GM19397 (cell line): ENCODE results near the gene USH2A.

ENCODE experiments used
- ATAC-seq: cut with Tn5 transposase; IDR thresholded peaks from one replicate; pipeline ENCODE4 v1.9.1; 2021; ENCODE audit warnings: mild to moderate bottlenecking, moderate library complexity; ENCODE audit not compliant: unreplicated experiment

Gene USH2A, protein sequence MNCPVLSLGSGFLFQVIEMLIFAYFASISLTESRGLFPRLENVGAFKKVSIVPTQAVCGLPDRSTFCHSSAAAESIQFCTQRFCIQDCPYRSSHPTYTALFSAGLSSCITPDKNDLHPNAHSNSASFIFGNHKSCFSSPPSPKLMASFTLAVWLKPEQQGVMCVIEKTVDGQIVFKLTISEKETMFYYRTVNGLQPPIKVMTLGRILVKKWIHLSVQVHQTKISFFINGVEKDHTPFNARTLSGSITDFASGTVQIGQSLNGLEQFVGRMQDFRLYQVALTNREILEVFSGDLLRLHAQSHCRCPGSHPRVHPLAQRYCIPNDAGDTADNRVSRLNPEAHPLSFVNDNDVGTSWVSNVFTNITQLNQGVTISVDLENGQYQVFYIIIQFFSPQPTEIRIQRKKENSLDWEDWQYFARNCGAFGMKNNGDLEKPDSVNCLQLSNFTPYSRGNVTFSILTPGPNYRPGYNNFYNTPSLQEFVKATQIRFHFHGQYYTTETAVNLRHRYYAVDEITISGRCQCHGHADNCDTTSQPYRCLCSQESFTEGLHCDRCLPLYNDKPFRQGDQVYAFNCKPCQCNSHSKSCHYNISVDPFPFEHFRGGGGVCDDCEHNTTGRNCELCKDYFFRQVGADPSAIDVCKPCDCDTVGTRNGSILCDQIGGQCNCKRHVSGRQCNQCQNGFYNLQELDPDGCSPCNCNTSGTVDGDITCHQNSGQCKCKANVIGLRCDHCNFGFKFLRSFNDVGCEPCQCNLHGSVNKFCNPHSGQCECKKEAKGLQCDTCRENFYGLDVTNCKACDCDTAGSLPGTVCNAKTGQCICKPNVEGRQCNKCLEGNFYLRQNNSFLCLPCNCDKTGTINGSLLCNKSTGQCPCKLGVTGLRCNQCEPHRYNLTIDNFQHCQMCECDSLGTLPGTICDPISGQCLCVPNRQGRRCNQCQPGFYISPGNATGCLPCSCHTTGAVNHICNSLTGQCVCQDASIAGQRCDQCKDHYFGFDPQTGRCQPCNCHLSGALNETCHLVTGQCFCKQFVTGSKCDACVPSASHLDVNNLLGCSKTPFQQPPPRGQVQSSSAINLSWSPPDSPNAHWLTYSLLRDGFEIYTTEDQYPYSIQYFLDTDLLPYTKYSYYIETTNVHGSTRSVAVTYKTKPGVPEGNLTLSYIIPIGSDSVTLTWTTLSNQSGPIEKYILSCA (N-terminal part only)

DNA sequence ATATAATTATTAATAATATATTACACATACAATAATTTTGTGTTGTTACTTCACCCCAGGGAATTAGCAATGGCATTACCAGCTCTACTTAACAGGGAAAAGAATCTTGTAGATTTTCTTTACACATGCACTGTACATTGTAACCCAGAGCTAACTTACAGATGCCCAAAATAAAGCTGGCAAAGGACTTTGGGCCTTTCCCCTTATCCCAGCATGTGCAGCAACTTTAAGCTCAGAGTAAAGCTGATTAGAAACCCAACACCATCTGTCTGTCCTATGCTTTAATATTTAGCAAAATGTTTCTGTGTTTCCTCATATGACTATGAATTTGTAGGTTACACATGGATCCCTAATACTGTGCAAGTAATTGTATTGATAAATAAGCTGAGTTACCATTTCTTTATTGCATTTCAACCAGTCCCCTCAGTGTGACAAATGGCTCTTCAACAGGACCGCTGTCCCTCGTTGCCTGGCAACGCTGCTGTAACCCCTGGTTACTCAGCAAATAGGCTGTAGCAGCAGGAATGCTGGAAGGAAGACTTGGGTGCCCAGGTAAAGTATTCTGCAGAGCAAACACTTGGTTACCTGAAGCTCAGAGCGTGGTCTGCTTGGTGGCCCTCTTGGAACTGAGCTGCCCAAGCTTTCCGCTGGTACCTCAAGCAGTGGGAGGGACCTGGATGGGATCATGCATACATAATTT, at the start of gene USH2A:
USH2A (minus strand) TSS at position 628 of the 700 bp plus-strand sequence. CDS start 1,112 bp downstream, outside the sequence.
- ATAC-seq = no peak

DNA sequence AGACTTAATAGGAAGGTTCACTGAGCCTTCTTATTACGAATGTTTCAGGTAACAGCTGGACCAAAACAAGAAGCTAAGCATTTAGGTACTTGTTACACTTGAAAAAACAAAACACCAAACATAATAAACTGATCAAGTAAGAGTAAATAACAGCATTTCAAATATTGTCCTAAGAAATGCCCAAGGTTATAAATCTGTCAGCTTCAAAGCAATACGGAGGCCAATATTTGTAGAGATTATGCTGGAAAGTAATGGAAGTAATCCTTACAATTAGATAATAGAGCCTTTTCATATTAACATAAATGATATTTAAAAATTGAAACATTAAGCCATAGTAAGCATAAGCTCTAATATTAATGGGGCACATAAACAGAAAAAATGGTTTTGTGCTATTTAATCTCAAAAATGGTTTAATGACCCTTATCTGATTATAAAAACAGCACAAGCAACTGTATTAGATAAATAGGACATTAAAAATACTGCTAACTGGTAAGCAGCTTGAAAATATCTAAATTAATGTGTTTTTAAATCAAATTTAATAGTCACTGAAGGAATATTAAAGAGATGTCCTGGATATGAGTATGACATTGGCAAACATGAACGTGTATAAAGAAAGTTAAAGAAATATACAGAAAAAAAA, 43.0 kb upstream of the USH2A start:
- no peak for ATAC-seq

DNA sequence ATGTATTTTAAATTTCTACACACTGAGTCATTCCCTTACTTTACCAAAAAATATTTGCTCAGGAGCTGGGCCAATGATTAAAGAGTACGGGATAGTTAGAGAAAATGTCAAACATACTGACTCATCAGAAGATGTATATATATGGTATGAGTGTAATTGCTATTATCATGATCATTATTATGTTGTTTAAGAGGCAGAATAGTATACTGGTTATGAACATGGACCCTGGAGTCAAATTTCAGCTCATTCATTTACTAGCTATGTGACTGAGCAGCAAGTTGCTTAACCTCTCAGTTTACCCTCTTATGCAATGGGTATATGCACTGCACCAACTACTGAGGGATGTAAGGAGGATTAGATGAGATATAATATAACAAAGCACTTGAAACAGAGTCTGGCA, 41.2 kb upstream of the USH2A start:
- ATAC-seq = no peak

DNA sequence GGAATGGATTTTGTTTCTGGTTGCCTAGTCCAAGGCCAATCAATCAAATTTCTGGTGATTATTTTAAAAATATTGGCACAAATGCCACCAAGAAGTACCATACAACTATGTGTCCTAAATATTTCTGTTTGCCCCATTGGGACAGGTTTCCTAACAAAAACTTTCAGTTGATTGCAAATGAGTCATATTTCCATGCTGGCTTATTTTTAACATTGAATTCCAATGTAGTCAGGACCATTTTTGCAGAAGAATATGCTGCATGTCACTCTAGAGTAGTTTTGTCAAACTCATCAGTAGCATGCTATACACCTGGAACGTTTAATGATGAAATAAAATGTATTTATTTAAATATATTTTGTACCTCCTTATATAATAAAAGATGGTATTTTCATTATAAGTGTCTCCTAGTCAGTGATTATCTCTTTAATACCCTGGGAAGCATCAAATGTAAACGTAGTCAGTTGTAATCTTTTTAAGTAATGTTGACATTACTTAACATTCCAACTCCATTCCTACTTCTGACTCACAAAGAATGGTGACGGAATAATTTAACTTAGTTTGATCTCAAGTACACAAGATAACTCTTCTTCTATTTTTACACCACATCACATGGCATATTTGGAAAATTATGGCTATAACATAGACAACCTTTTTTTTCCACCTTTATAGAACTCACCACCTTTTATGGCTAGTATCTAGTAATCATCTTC, 39.0 kb upstream of the USH2A start:
- no peak for ATAC-seq

DNA sequence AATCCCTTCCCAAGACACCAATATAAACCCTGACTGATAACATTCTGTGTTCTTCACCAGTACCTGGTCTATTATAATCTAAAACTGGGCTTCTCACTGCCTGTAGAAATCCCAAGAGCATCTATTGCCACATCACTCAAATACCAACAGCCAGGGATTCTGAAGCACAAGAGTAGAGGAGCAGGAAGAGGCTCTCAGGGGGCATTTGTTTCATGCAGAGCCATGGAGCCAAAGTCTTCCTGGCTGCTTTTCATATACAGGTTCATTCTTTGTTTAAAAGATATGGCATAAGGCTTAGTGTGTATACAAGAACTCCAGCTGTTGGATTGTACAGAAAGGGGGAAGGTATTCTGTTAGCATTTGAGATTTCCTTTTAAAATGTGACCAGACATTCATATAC, 38.2 kb upstream of the USH2A start:
- no peak for ATAC-seq

DNA sequence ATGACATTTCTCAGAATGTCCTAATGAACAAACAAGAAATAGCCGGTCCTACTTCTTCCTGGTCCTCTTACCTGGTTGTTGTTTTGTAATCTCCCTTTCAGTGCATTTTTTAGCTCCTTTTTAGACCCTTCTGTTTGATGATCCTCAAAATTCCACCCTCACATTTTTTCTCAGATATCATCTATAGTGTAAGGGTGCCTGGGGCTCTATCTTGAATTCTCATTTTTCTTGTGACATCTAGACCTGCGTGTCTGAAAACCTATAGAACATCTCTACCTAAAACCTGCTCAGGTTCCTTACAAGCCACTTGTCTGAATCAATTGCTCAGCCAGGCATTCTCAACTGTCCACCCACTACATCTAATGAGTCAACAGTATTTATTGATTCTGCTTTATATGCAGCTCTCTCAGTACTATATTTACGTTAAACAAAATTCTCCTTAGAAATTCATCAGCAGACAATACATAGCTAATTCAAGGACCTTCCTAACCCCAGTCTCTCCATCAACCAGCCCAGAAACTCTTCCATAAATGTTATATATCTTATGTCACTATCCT, 36.5 kb upstream of the USH2A start:
- no peak for ATAC-seq

DNA sequence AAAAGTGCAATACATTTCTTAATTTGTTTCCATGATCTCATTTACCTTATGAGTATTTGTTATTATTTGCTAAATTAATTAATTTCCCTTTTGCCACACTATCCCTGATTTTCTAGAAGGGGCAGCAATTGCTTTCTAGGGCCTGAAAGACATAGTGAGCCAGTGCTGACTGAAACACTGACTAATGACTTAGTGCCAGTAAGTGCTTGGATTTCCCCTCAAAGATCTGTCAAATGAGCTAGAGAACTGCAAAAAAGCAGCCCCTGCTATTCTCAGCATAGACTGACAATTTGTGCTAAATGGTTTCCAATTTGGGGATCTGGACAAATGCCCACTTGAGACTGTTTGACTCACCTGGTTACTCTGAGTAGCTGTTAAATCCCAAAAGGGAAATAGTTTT, 35.6 kb upstream of the USH2A start:
- no peak for ATAC-seq

DNA sequence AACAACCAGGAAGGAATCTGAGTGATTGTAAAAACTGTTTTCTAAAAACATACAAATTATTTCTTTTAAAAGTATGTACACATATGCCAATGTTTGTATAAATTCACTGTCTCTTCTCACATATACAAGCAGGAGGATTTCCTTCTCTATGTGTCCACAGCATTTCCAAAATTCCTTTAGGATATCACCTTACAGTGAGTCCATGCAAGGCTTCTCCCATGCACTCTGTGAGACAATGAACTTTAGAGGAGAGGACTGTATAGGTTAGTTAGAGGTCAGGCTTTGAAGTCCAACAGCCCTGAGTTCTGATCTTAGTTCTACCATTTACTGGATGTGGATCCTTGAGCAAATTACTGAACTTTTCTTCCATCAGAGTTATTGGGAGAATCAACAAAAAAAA, 34.1 kb upstream of the USH2A start:
- ATAC-seq = no peak

DNA sequence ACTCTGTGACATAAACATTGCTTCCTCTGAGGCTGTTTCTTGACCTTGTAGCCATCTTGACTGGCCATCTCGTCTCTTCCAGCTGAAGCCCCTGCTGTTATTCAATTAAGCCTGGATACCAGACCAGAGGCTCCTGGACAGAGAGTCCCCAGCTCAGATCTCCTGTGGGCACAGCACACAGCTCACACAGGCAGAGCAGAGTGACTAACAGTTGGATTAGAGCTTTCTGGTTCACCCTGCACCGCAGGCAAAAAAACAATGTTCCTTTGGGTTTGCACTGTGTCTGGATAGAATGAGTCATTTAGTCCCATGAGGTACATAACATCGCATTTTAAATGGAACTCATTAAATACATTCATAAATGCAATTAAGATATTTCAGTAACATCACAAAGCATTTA, 33.4 kb upstream of the USH2A start:
- ATAC-seq = no peak

DNA sequence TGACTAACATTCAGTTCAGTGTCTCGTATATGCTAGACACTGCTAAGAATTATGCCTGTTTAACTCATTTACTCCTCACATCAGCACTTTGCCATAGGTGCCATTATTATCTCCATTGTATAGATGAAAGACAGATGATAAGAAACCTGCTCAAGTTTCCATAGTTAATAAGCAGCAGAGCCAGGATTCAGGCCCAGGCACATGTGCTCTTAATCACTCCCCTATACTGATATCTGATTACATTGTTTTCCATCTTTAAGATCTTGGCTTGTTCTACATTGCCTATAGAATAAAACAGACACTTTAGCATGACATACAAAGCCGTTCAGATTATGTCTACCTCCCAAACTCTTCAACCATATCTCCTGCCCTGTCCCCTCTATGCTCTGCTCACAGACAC, 30.5 kb upstream of the USH2A start:
- no peak for ATAC-seq

DNA sequence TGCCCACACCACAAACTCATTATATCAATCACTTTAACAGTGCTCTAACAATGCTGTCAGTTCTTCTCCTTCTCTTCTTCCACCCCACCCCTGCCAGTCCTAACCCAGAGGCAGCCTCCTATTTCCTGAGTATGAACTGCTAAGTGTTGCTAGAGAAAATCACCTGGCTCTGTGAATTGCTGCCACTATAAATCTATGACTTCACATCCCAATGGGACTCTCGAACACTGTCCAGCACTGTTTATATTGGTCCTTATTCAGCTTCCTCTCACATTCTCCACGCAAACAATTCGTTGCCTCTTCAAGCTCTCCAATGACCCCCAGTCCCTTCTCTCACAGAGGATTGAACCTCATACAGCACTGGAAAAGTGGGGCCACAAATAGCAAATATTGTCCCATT, 27.0 kb upstream of the USH2A start:
- no peak for ATAC-seq

DNA sequence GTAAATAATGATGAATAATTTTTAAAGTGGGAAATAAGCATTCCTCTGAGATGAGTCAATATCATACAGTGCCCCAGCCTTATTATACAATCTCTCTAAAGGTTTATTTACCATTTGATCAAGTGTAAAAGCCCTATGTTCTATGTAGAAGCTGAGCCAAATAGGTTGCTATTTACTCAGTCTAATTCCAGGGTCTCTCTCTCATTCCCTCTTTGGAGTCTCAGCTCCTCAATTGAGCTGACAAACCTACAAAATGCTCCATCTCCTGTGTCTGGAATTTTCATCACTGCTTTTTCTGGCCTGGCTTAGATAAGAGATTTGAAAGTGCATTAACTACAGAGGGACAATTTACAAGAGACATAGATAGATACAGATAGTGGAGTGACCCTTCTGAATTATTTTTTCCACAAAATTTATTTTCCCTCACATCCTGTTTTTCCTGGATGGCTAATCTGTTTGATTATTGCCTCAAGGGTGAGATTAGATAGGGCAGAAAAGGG, 24.8 kb upstream of the USH2A start:
- no peak for ATAC-seq

DNA sequence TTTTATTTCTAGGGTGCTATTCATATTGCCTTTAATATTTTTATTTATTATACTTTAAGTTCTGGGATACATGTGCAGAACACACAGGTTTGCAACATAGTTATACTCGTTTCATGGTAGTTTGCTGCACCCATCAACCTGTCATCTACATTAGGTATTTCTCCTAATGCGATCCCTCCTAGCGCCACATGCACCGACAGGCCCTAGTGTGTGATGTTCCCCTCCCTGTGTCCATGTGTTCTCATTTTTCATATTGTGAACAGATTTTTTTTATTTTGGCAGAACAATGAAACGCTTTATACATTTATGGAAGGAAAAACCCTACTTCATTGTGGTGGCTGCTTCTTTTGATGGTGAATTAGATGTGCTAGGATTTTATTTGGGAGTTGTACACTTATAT, 14.4 kb upstream of the USH2A start:
- no peak for ATAC-seq

DNA sequence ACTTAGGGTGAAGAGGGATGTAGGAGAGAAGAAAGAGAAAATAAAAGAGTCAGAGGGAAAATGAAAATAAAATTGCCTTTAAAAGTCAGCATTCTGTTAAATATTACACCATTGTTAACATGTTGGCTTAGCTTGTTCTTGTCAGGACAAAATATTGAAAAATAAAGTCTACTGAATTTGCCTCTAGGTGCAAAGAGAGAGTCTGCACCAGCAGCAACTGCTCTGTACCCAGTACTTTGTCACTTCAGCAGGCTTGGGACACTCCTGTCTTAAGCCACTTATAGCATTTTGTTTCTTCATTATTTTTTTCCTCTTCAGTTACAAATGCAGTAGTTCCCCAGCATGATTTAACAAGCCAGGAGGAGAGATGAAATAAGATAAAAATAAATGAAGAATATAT, 11.0 kb upstream of the USH2A start:
- no peak for ATAC-seq

DNA sequence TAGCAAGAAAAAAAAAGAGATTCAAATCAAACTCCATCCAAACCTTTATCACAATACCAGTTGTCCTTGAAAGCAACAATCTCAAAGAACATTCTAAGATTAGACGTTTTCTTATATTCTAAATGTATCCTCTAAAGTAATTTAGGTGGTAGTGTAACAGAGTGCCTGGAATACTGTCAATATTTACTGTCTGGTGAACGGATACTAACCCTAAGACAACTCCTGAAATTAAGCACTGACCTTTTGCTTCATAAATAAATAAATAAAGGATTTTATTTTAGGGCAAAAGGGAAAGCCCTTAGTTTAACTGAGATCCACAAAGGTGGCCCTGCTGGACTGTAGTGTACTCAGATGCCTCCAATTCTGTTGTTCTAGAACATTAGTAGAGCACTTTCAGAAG, 9.9 kb upstream of the USH2A start:
- ATAC-seq = no peak

DNA sequence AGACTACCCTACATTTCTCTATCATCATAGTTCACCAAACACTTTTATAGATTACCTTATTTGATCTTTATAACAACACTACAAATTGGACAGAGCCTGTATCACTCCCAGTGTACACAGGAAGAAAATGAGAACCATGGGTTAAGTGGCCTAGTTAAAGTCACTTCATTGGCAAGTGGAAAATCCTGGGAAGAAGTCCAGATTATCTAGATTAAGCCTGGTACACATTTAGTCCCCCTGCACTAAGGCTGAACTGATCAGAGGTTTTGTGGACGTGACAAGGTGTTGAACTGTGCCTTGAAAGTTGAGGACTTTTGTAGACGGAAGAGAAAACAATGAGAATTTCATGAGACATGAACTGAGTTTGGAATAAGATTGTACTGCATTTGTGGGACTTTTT, 7.5 kb upstream of the USH2A start:
- ATAC-seq = no peak

DNA sequence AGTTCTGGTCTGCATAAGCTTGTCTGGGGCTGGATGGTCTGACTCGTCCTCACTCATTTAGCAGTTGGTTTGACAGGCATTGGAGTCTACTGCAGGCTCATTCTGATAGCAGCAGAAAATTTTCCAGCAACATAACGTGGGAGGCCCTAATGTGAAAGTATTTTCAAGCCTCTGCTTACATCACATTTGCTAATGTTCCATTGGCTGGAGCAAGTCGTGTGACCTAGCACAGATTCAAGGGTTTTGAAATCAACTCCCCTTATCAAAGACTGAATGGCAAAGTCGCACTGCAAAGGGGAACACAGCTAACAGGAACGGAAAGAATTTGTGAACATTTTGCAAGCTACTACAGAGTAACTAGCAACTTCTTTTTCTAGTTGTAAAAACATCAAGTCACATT, 2.3 kb upstream of the USH2A start:
- ATAC-seq = no peak

DNA sequence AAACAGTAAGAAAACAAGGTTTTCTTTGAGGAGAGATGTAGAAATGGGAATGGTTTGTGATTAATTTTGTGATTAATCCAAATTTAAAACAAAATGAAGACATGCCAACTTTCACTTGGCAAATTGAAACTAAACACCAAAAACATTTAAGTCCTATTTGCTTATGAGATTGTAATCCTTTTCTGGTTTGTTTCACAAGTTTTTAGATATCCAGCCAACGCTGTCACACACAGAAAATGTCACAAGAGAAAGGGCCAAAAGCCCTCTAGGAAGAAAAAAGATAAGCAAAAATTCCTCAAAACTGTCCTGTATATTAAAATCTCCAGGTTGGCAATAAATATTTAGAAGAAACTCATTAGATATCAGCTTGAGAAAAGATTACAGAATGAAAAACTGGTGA, 2.5 kb downstream of the USH2A start:
- ATAC-seq = no peak

DNA sequence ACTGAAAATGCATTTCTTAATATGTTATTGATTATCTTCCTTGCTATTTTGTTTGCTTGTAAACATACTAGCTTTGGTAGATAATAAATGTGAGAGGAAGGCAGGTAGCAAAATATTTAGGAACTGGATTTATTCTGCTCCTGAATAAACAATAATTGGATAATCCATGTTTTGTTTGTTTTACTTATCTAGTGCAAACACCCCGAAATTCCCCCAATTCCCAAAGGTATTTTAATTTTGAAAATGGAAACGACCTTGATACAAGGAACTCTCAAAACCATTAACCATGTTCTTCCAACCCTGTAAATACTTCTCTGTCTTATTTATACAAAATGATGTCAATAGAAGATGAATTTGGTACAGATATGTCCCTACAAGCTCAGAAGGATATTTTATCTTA, 3.0 kb downstream of the USH2A start:
- no peak for ATAC-seq
